Measurements from ENCODE around the gene SFMBT1.

GRCh38 chr3:53051929-53052328 lies 6.1 kb upstream of the SFMBT1 start:
- no peak for TF ChIP-seq CTCF (IDR thresholded peaks at IDR 0.05)
- TF ChIP-seq MAX (IDR thresholded peaks at IDR 0.05), result no peak
- no peak for TF ChIP-seq NR3C1 (IDR thresholded peaks at IDR 0.05)
- TF ChIP-seq EHF (CRISPR knock-in tag; IDR thresholded peaks at IDR 0.05), result no peak
